Esophagus muscularis mucosa (tissue), 4 donors: ENCODE results near the gene IFT20. TPM values are rescaled to one million over a fixed set of nuclear protein-coding genes. Genes with fewer than 3 reads are reported as not detected.
A peak's percentile ranks its signal among the peaks of the same experiment; 100 is the strongest.

Source experiments
- DNase-seq: peaks from one replicate; pipeline ENCODE4 v3.0.0-alpha.2; 2017; ENCODE audit errors: extremely low spot score
- H3K27ac ChIP-seq, 4 donors: fragments of 200-600 bp; sonication (generic); replicated peaks in 1 of 4; 1 replicate in 3 of 4; 2 replicates in 1 of 4; pipeline ENCODE4 v1.5.1; 2016 to 2019; ENCODE audit warnings: mild to moderate bottlenecking in 1 of 4
- H3K27me3 ChIP-seq, 4 donors: fragments of 200-600 bp; sonication (generic); one replicate each; pipeline versions ENCODE4 v1.5.1 to v1.6.0; 2016 to 2019
- H3K36me3 ChIP-seq, 4 donors: fragments of 200-600 bp; sonication (generic); one replicate each; pipeline ENCODE4 v1.5.1; 2016 to 2019
- H3K4me1 ChIP-seq, 4 donors: fragments of 200-600 bp; sonication (generic); one replicate each; pipeline ENCODE4 v1.5.1; 2016 to 2019
- H3K4me3 ChIP-seq, 4 donors: fragments of 200-600 bp; sonication (generic); 1 replicate in 2 of 4; 2 replicates in 2 of 4; pipeline ENCODE4 v1.5.1; 2016 to 2019; ENCODE audit warnings: mild to moderate bottlenecking in 4 of 4, moderate library complexity in 1 of 4
- H3K9me3 ChIP-seq, 4 donors: fragments of 200-600 bp; sonication (generic); 1 replicate in 3 of 4; 2 replicates in 1 of 4; pipeline ENCODE4 v1.5.1; 2016 to 2019
- EP300 ChIP-seq: sonication (generic); formaldehyde crosslinking; IDR thresholded peaks from one replicate; pipeline ENCODE4 v1.6.1; 2017; ENCODE audit warnings: antibody characterized with exemption
- POLR2A ChIP-seq: fragments of 450-650 bp; IDR thresholded peaks from one replicate; pipeline ENCODE4 v1.6.1; 2017; ENCODE audit warnings: antibody characterized with exemption, moderate library complexity, mild to moderate bottlenecking, low read depth
- POLR2AphosphoS5 ChIP-seq, 2 donors: sonication (generic); formaldehyde crosslinking; IDR thresholded peaks; one replicate each; pipeline ENCODE4 v1.6.1; 2017; ENCODE audit warnings: antibody characterized with exemption in 2 of 2
- WGBS: methylation state at CpG from one replicate; pipeline ENCODE4 v1.1.5; 2018; 5-methylcytosine and 5-hydroxymethylcytosine counted together
- intact Hi-C: fragments of 100-400 bp; cut with DNase I; formaldehyde crosslinking; loops from one replicate; pipeline ENCODE4 v1.15.1; 2023
- total RNA-seq, 4 donors: library from RNA; depleted of rRNA; stranded (reverse); fragments of >200 nt; gene quantifications; one replicate each; pipeline versions ENCODE4 v1.1.0 to v1.2.1, GENCODE V29; 2016
- TF ChIP-seq, protein P1 (sequence below), 3 experiments: fragments of 200-600 bp in 2 of 3; fragments of 450-650 bp in 1 of 3; sonication (generic) in 2 of 3; IDR thresholded peaks; one replicate each; pipeline ENCODE4 v1.5.1; 2017 to 2019; ENCODE audit warnings: antibody characterized with exemption in 3 of 3, mild to moderate bottlenecking in 2 of 3, moderate library complexity in 1 of 3

The IFT20 gene
- total RNA-seq, 4 donors from 2014 or later = 41.3 to 63.5 (median 47.0) TPM

DNA sequence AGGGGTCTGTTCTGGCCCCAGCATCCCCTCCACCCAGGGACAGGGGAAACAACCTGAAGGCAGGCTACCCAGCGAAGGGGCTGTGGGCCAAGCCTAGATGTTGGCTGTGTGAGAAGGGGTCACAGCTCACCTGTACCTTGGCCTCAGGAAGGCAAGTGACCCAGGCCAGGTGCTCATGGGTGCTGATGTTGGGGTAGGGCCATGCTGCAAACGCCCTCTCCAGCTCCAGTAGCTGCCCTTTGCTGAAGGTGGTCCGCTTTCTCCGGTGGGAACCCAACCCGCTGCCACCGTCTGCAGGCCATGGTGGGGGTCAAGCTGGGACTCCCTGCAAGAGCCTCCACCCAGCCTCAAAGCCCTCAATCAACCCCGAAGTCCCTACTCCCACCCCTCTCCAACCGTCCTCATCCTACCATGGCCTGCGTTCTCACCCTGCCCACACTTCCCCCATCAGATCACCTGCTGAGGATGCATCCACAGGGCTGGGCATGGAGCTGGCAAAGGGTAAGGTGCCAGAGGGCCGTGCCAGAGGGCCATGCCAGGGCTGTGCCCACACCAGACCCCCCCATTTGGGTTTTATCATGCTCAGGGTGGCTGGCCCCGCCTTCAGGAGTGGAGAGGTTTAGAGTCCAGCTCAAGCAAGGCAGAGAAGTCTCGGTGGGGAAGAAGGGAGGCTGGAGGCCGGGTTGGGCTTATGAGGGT lies 29.5 kb upstream of the IFT20 start, which contains the start of gene SEBOX:
TSS of gene SEBOX (minus strand) at position 535 of the 699 bp plus-strand sequence. CDS start at position 487, 48 bp downstream.
- H3K36me3 ChIP-seq = peaks cover 38 to 68% (median 63%) of the 10 kb centered on the region in 4 donors

DNA sequence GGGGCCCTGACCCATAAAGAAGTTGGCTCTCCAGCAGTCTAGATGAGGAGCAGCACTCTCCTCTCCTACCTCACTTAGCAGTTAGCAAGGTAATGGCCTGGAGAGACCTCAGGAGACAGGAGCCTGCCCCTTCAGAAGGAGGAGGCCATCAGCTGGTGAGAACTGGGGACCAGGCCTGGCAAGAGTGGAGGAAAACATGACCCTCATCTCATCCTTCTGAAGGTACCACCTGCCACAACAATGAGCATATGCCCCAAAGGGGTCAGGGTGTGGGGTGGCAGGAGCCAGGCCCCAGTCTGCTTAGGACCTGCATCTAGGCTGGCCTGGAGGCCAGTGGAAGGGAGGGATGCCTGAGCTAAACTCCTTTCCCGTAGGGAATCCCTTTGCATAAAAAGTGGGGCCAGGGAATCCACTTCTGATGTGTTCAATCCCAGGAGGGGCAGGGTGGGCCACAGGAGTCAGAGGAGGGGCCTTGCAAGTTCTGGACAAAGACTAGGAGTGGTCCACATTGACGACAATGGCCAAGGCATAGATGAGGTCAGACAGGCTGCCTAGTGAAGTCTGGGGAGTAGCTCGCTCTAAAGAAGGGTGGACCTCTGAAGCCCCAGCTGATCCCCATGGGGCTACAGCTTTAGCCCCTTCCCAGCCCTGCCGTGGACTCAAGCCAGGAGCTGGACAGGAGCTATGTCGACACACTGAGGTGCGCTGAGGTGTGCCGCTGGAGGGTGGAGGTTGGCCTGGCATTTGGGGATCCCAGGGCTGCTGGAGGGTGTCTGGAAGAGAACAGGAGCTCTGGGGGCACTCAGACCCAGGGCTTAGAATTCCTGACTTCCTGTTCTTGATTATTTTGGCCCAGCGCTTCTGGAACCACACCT lies 28.7 kb upstream of the IFT20 start:
- TF ChIP-seq, protein P1, sequence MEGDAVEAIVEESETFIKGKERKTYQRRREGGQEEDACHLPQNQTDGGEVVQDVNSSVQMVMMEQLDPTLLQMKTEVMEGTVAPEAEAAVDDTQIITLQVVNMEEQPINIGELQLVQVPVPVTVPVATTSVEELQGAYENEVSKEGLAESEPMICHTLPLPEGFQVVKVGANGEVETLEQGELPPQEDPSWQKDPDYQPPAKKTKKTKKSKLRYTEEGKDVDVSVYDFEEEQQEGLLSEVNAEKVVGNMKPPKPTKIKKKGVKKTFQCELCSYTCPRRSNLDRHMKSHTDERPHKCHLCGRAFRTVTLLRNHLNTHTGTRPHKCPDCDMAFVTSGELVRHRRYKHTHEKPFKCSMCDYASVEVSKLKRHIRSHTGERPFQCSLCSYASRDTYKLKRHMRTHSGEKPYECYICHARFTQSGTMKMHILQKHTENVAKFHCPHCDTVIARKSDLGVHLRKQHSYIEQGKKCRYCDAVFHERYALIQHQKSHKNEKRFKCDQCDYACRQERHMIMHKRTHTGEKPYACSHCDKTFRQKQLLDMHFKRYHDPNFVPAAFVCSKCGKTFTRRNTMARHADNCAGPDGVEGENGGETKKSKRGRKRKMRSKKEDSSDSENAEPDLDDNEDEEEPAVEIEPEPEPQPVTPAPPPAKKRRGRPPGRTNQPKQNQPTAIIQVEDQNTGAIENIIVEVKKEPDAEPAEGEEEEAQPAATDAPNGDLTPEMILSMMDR (IDR thresholded peaks at IDR 0.05) = no peak
- TF ChIP-seq EP300 (no peak), POLR2A (no peak), POLR2AphosphoS5 (IDR thresholded peaks at IDR 0.05) (no peak)
- H3K9me3 ChIP-seq = no peaks in the 10 kb centered on the region
- H3K27ac ChIP-seq = no peak overlapping the region
- WGBS = 65% methylated on average over 3 of the region's 8 CpGs
- H3K36me3 ChIP-seq = peaks cover 44 to 74% (median 71%) of the 10 kb centered on the region in 4 donors
- H3K4me3 ChIP-seq = no peak overlapping the region
- no peak for DNase-seq
- no peaks in the 10 kb centered on the region for H3K27me3 ChIP-seq
- H3K4me1 ChIP-seq = no peaks in the 10 kb centered on the region
- intact Hi-C loops = no loop called here

More for the DNA sequence above, 29.5 kb upstream of the IFT20 start, which contains the start of gene SEBOX:
- TF ChIP-seq, protein P1 (IDR thresholded peaks at IDR 0.05) = no peak
- TF ChIP-seq POLR2A (no peak), EP300 (no peak), POLR2AphosphoS5 (IDR thresholded peaks at IDR 0.05) (no peak)
- H3K4me3 ChIP-seq = no peak within 1 kb of the TSS
- no peak within 1 kb of the TSS for H3K27ac ChIP-seq
- H3K9me3 ChIP-seq = no peaks in the 10 kb centered on the region
- DNase-seq = no peak
- intact Hi-C loops = no loop called here
- peaks cover 0 to 1% (median 0%) of the 10 kb centered on the region in 4 donors for H3K4me1 ChIP-seq
- WGBS = 91% methylated on average over 13 of the region's 13 CpGs
- no peaks in the 10 kb centered on the region for H3K27me3 ChIP-seq

DNA sequence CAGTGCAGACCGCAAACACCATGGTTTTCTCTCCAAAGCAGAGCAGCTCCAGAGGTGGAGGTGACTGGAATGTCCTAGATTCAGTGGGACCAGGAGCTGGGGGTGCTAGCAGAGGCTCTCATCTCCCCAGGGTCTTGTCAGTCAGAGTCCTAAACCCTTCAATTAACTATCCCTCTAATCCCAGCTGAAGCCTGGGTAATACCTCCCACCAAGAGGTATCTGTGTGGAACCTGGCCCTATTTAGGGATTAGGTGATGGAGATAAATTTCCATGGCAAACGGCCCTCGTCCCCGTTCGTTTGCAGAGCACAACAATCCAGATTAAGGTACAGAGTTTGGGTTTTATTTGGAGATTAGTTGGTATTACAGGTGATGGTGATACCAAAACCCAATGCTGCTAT lies 27.9 kb upstream of the IFT20 start:
- peaks cover 44 to 75% (median 73%) of the 10 kb centered on the region in 4 donors for H3K36me3 ChIP-seq
- H3K4me3 ChIP-seq = no peak overlapping the region
- no peaks in the 10 kb centered on the region for H3K9me3 ChIP-seq
- intact Hi-C loops = no loop called here
- TF ChIP-seq POLR2AphosphoS5 (IDR thresholded peaks at IDR 0.05) = no peak
- TF ChIP-seq, protein P1 (IDR thresholded peaks at IDR 0.05) = no peak
- TF ChIP-seq POLR2A = no peak
- TF ChIP-seq EP300 = no peak
- WGBS = 94% methylated on average over 5 of the region's 5 CpGs
- DNase-seq = no peak
- peaks cover 5 to 8% (median 6%) of the 10 kb centered on the region in 4 donors for H3K4me1 ChIP-seq
- H3K27ac ChIP-seq = no peak overlapping the region
- H3K27me3 ChIP-seq = no peaks in the 10 kb centered on the region

DNA sequence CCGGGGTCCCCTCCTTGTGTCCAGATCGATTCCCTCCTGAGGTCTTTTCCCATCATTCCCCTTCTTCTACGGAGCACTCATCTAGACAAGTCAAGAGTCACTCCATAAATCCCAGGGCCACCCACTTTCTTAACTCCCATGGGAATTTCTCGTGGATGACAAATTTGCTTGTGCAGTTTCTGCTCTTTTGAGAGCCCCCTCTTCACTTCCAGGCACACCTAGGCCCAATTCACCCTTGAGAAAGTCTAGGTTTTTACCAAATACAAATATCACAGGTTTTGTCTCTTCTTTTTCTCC lies 22.6 kb upstream of the IFT20 start:
- H3K36me3 ChIP-seq = peaks cover 48 to 70% (median 61%) of the 10 kb centered on the region in 4 donors

More for the DNA sequence above, 22.6 kb upstream of the IFT20 start:
- Histone ChIP-seq H3K9me3 (no peaks in the 10 kb centered on the region), H3K4me3 (peak overlapping the region; percentile 92 to 99 (median 94)), H3K27ac (peak overlapping the region; percentile 86 to 95 (median 95)), H3K4me1 (peaks cover 21 to 37% (median 29%) of the 10 kb centered on the region in 4 donors), H3K27me3 (no peaks in the 10 kb centered on the region)
- DNase-seq = no peak
- no peak for TF ChIP-seq EP300
- TF ChIP-seq POLR2A = no peak
- TF ChIP-seq POLR2AphosphoS5 (IDR thresholded peaks at IDR 0.05) = no peak
- TF ChIP-seq, protein P1 (IDR thresholded peaks at IDR 0.05) = no peak
- intact Hi-C loops = no loop called here
- 4% methylated on average over 4 of the region's 4 CpGs for WGBS
